HL-60 (cell line): ENCODE results near the gene CYP1B1.

Experiments
- DNase-seq, 2 experiments: peaks; one replicate each; pipeline ENCODE4 v3.0.0-alpha.2; 2010 to 2020; ENCODE audit warnings: low read depth in 1 of 2, low spot score in 1 of 2
- H3K27ac ChIP-seq: fragments of 250-450 bp; sonication (Bioruptor Pico); replicated peaks from 2 replicates; pipeline ENCODE4 v1.5.1; 2020; ENCODE audit warnings: mild to moderate bottlenecking, moderate library complexity
- H3K27me3 ChIP-seq: fragments of 250-450 bp; sonication (Bioruptor Pico); 2 replicates; pipeline ENCODE4 v1.5.1; 2021; ENCODE audit warnings: mild to moderate bottlenecking, moderate library complexity; ENCODE audit not compliant: insufficient read depth, poor library complexity, severe bottlenecking
- H3K4me3 ChIP-seq: replicated peaks from 2 replicates; pipeline ENCODE4 v1.5.1; 2011; ENCODE audit warnings: mild to moderate bottlenecking, control low read depth, low read length; ENCODE audit not compliant: insufficient read depth
- GABPA ChIP-seq: IDR thresholded peaks from 2 replicates; pipeline ENCODE4 v1.6.1; 2012; ENCODE audit warnings: low read depth
- POLR2AphosphoS5 ChIP-seq: IDR thresholded peaks from 2 replicates; pipeline ENCODE4 v1.6.1; 2012; ENCODE audit warnings: low read depth
- REST ChIP-seq: IDR thresholded peaks from 2 replicates; pipeline ENCODE4 v1.6.1; 2012; ENCODE audit warnings: low read depth; ENCODE audit not compliant: insufficient replicate concordance
- SPI1 ChIP-seq: IDR thresholded peaks from 2 replicates; pipeline ENCODE4 v1.6.1; 2012; ENCODE audit warnings: low read depth, mild to moderate bottlenecking, borderline replicate concordance
- TF ChIP-seq, protein P1 (sequence below): IDR thresholded peaks from one replicate; pipeline ENCODE4 v1.5.1; 2011; ENCODE audit warnings: low read length, control low read depth, inconsistent platforms; ENCODE audit not compliant: insufficient read depth

CYP1B1 gene

GRCh38 chr2:38074058-38074763 lies 1.7 kb downstream of the CYP1B1 start:
- no peak for DNase-seq
- H3K27ac ChIP-seq: no peak overlapping the region
- no peaks in the 10 kb centered on the region for H3K27me3 ChIP-seq
- peak overlapping the region; percentile 53 for H3K4me3 ChIP-seq
- no peak for TF ChIP-seq POLR2AphosphoS5
- no peak for TF ChIP-seq REST
- TF ChIP-seq, protein P1, sequence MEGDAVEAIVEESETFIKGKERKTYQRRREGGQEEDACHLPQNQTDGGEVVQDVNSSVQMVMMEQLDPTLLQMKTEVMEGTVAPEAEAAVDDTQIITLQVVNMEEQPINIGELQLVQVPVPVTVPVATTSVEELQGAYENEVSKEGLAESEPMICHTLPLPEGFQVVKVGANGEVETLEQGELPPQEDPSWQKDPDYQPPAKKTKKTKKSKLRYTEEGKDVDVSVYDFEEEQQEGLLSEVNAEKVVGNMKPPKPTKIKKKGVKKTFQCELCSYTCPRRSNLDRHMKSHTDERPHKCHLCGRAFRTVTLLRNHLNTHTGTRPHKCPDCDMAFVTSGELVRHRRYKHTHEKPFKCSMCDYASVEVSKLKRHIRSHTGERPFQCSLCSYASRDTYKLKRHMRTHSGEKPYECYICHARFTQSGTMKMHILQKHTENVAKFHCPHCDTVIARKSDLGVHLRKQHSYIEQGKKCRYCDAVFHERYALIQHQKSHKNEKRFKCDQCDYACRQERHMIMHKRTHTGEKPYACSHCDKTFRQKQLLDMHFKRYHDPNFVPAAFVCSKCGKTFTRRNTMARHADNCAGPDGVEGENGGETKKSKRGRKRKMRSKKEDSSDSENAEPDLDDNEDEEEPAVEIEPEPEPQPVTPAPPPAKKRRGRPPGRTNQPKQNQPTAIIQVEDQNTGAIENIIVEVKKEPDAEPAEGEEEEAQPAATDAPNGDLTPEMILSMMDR: no peak
- TF ChIP-seq SPI1: no peak
- no peak for TF ChIP-seq GABPA

- H3K27me3 ChIP-seq: no peaks in the 10 kb centered on the region
- no peak for DNase-seq
- TF ChIP-seq POLR2AphosphoS5: no peak
- no peak for TF ChIP-seq REST
- no peak for TF ChIP-seq GABPA
- TF ChIP-seq, protein P1: no peak
- TF ChIP-seq SPI1: no peak
- H3K27ac ChIP-seq: no peak overlapping the region
- peak overlapping the region; percentile 53 for H3K4me3 ChIP-seq
Measured at GRCh38 chr2:38073211-38074057, 2.5 kb downstream of the CYP1B1 start.

DNA sequence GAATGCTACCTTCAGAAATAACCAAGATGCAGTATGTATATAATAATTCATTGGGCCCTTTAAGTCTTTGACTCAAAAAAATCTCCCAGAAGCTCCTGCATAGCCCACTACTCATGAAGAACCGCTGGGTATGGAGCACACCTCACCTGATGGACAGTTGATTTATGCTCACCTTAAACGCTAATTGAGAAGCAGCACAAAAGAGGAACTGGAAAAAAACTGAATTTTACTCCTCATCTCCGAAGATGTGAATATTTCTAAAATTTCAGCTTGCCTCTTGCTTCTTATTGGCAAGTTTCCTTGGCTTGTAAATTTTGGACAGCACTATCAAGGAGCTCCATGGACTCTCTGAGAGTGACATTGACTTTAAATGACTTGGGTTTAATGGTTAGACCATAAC lies 5.5 kb downstream of the CYP1B1 start:
- TF ChIP-seq REST (no peak), SPI1 (peak; percentile 72), GABPA (no peak), POLR2AphosphoS5 (no peak)
- TF ChIP-seq, protein P1: no peak
- H3K27ac ChIP-seq: no peak overlapping the region
- H3K4me3 ChIP-seq: peak overlapping the region; percentile 53

More for the DNA sequence above, 5.5 kb downstream of the CYP1B1 start:
- DNase-seq: no peak
- H3K27me3 ChIP-seq: no peaks in the 10 kb centered on the region
